ENCODE results near the gene ALKBH3. TPM values are rescaled to one million over a fixed set of nuclear protein-coding genes. Genes with fewer than 3 reads are reported as not detected.

The ALKBH3 gene
- total and polyA plus RNA-seq, 2 donors (not counting 3 experiments of a cell fraction or from before 2014, with no cell fraction given): 28.0 to 34.7 TPM

- FAIRE-seq (no peak), DNase-seq (ENCODE audit: low read depth, low spot score) (no peak)
- Histone ChIP-seq H3K9ac (replicated peaks; ENCODE audit: extremely low read depth, insufficient read depth, low read length) (no peak overlapping the region), H2AFZ (ENCODE audit: low read depth, low read length) (no peak overlapping the region), H3K9me1 (replicated peaks; ENCODE audit: control insufficient read depth, extremely low read depth, insufficient read depth, low read length) (no peaks in the 10 kb centered on the region), H3K4me2 (ENCODE audit: insufficient read depth, low read length) (no peak overlapping the region), H3K36me3 (ENCODE audit: control insufficient read depth in 2 of 2, extremely low read depth in 1 of 2, insufficient read depth in 2 of 2, low read length in 2 of 2) (peaks cover 3 to 4% of the 10 kb centered on the region in 2 experiments), H3K4me3 (replicated peaks in 1 of 3; ENCODE audit: insufficient read depth in 1 of 3, low read depth in 1 of 3, low read length in 3 of 3) (no peak overlapping the region), H4K20me1 (replicated peaks; ENCODE audit: control insufficient read depth, extremely low read depth, insufficient read depth, low read length) (peaks cover 4% of the 10 kb centered on the region), H3K27me3 (ENCODE audit: control insufficient read depth in 2 of 2, insufficient read depth in 2 of 2, low read length in 2 of 2) (no peaks in the 10 kb centered on the region), H3K27ac (ENCODE audit: insufficient read depth, low read depth, low read length) (no peak overlapping the region), H3K79me2 (ENCODE audit: control insufficient read depth, insufficient read depth, low read length) (no peaks in the 10 kb centered on the region), H3K4me1 (ENCODE audit: control insufficient read depth, extremely low read depth, insufficient read depth, low read length) (no peaks in the 10 kb centered on the region), H3K9me3 (replicated peaks; ENCODE audit: control insufficient read depth, insufficient read depth, low read length) (no peaks in the 10 kb centered on the region)
- BruUV-seq (replicated peaks): no TSS peak
- ChIA-PET POLR2A (no interaction called here), CTCF (interaction anchor here (1.1 to 1.6 kb wide), 3 partner anchors 10 to 37 kb away, joined by 3 to 4 read pairs (median 4); no protein-coding TSS in a partner anchor)
- TF ChIP-seq, protein P1, sequence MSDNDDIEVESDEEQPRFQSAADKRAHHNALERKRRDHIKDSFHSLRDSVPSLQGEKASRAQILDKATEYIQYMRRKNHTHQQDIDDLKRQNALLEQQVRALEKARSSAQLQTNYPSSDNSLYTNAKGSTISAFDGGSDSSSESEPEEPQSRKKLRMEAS (IDR thresholded peaks at IDR 0.05; ENCODE audit: insufficient read depth, insufficient read length): no peak
- TF ChIP-seq, protein P2, sequence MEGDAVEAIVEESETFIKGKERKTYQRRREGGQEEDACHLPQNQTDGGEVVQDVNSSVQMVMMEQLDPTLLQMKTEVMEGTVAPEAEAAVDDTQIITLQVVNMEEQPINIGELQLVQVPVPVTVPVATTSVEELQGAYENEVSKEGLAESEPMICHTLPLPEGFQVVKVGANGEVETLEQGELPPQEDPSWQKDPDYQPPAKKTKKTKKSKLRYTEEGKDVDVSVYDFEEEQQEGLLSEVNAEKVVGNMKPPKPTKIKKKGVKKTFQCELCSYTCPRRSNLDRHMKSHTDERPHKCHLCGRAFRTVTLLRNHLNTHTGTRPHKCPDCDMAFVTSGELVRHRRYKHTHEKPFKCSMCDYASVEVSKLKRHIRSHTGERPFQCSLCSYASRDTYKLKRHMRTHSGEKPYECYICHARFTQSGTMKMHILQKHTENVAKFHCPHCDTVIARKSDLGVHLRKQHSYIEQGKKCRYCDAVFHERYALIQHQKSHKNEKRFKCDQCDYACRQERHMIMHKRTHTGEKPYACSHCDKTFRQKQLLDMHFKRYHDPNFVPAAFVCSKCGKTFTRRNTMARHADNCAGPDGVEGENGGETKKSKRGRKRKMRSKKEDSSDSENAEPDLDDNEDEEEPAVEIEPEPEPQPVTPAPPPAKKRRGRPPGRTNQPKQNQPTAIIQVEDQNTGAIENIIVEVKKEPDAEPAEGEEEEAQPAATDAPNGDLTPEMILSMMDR (IDR thresholded peaks at IDR 0.05; ENCODE audit: extremely low read depth in 1 of 2, insufficient read depth in 1 of 2, low read depth in 1 of 2, low read length in 2 of 2): no peak
- TF ChIP-seq EZH2 (IDR thresholded peaks at IDR 0.05; ENCODE audit: borderline replicate concordance, low read depth, low read length, severe bottlenecking) (no peak), GATA2 (IDR thresholded peaks at IDR 0.05; ENCODE audit: insufficient read depth, insufficient read length, low read depth, low read length) (no peak), POLR2AphosphoS5 (IDR thresholded peaks at IDR 0.05; ENCODE audit: insufficient read depth, low read depth, low read length) (no peak), JUN (IDR thresholded peaks at IDR 0.05; ENCODE audit: borderline replicate concordance, insufficient read depth, insufficient read length, low read depth) (no peak), POLR2A (IDR thresholded peaks at IDR 0.05; ENCODE audit: low read depth, low read length) (no peak), FOS (IDR thresholded peaks at IDR 0.05; ENCODE audit: borderline replicate concordance, insufficient read depth, low read length) (no peak), MYC (IDR thresholded peaks at IDR 0.05; ENCODE audit: low read depth, low read length) (no peak)
- intact Hi-C loops (cut with micrococcal nuclease): no loop called here
- dilution Hi-C loops (cut with MboI; ENCODE audit: extremely low pct_ligation_motif_present, low sequenced_read_pairs): no loop called here
These were observed 33.3 kb downstream of the ALKBH3 start for GRCh38 chr11:43913829-43914380.

Data from endothelial cell of umbilical vein (primary cell).